ENCODE data around the gene CEP120. TPM values are rescaled to one million over a fixed set of nuclear protein-coding genes. Genes with fewer than 3 reads are reported as not detected.
"Not testable (repeated sequence)": the region's sequence is repeated elsewhere in the genome, so short reads cannot be mapped to it uniquely, and the experiment has no call there.

The CEP120 gene
- total RNA-seq, 1 donor = 24.2 TPM

DNA sequence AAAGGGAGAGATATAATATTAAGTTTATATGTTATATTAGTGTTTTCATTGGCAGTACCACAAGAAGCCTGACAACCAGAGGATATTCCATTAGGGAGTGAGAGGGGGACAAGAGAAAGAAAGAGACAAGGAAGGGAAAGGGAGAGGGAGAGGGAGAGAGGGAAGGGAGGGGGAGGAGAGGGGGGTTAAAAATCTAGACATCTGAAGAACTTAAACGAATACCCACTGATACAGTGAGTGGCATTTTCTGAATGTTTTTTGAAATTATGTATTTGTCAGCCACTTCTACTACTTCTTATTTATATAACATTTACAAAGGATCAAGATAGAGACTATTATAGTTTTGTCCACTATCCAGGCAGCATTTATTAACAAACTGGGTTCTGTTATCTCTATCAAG is 11.6 kb upstream of the CEP120 start:
- Histone ChIP-seq H3K27ac (ENCODE audit: low read depth, low read length) (no peak overlapping the region), H3K79me2 (ENCODE audit: insufficient read depth, low read length) (no peaks in the 10 kb centered on the region), H3K4me1 (ENCODE audit: insufficient read depth, low read length) (peaks cover 3% of the 10 kb centered on the region), H3K36me3 (ENCODE audit: insufficient read depth, low read length) (no peaks in the 10 kb centered on the region), H3K4me3 (ENCODE audit: insufficient read depth, low read length) (no peak overlapping the region), H3K27me3 (ENCODE audit: insufficient read depth, low read length) (no peaks in the 10 kb centered on the region), H3K9me3 (ENCODE audit: low read depth, low read length) (no peaks in the 10 kb centered on the region), H3K4me2 (ENCODE audit: insufficient read depth, low read length) (no peak overlapping the region), H2AFZ (ENCODE audit: low read length) (no peak overlapping the region), H4K20me1 (ENCODE audit: insufficient read depth, low read length) (no peaks in the 10 kb centered on the region)
- DNase-seq (ENCODE audit: insufficient read length, low spot score, missing footprints) = no peak
- TF ChIP-seq, protein P1, sequence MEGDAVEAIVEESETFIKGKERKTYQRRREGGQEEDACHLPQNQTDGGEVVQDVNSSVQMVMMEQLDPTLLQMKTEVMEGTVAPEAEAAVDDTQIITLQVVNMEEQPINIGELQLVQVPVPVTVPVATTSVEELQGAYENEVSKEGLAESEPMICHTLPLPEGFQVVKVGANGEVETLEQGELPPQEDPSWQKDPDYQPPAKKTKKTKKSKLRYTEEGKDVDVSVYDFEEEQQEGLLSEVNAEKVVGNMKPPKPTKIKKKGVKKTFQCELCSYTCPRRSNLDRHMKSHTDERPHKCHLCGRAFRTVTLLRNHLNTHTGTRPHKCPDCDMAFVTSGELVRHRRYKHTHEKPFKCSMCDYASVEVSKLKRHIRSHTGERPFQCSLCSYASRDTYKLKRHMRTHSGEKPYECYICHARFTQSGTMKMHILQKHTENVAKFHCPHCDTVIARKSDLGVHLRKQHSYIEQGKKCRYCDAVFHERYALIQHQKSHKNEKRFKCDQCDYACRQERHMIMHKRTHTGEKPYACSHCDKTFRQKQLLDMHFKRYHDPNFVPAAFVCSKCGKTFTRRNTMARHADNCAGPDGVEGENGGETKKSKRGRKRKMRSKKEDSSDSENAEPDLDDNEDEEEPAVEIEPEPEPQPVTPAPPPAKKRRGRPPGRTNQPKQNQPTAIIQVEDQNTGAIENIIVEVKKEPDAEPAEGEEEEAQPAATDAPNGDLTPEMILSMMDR (IDR thresholded peaks at IDR 0.05; ENCODE audit: extremely low read depth, low read depth, low read length) = no peak

DNA sequence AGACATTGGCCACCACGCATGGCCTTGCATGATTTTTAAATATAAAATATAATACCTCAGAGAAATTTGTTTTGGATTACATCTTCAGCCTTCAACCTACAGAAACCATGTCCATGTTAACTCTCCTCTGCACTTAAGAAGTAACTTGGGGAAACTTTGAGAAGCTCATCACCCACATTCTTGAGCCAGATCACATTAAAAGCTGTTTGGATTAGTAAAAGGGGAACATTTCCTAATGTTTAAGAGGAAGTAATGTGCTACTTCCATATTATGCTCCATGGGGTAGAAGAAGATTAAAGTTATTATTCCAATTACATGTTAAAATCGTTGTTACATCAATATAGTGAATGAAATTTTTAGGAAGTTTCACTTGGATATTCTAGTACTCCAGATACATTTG is 10.4 kb upstream of the CEP120 start:
- H4K20me1 ChIP-seq (ENCODE audit: insufficient read depth, low read length) = no peaks in the 10 kb centered on the region
- no peak overlapping the region for H3K4me3 ChIP-seq (ENCODE audit: insufficient read depth, low read length)
- H2AFZ ChIP-seq (ENCODE audit: low read length) = no peak overlapping the region
- peaks cover 14% of the 10 kb centered on the region for H3K4me1 ChIP-seq (ENCODE audit: insufficient read depth, low read length)
- no peak overlapping the region for H3K27ac ChIP-seq (ENCODE audit: low read depth, low read length)
- no peaks in the 10 kb centered on the region for H3K9me3 ChIP-seq (ENCODE audit: low read depth, low read length)
- no peaks in the 10 kb centered on the region for H3K27me3 ChIP-seq (ENCODE audit: insufficient read depth, low read length)
- H3K36me3 ChIP-seq (ENCODE audit: insufficient read depth, low read length) = no peaks in the 10 kb centered on the region
- H3K4me2 ChIP-seq (ENCODE audit: insufficient read depth, low read length) = no peak overlapping the region
- TF ChIP-seq, protein P1 (IDR thresholded peaks at IDR 0.05; ENCODE audit: extremely low read depth, low read depth, low read length) = no peak
- DNase-seq (ENCODE audit: insufficient read length, low spot score, missing footprints) = no peak
- no peaks in the 10 kb centered on the region for H3K79me2 ChIP-seq (ENCODE audit: insufficient read depth, low read length)

DNA sequence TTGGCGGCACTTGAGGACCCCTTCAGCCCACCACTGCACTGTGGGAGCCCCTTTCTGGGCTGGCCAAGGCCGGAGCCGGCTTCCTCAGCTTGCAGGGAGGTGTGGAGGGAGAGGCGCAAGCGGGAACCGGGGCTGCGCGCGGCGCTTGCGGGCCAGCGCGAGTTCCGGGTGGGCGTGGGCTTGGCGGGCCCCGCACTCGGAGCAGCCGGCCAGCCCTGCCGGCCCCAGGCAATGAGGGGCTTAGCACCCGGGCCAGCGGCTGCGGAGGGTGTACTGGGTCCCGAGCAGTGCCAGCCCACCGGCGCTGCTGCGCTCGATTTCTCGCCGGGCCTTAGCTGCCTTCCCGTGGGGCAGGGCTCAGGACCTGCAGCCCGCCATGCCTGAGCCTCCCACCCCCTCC is 7.2 kb upstream of the CEP120 start:
- H3K79me2 ChIP-seq (ENCODE audit: insufficient read depth, low read length); H3K4me2 ChIP-seq (ENCODE audit: insufficient read depth, low read length); H3K4me3 ChIP-seq (ENCODE audit: insufficient read depth, low read length); DNase-seq (ENCODE audit: insufficient read length, low spot score, missing footprints); H3K9me3 ChIP-seq (ENCODE audit: low read depth, low read length); H3K36me3 ChIP-seq (ENCODE audit: insufficient read depth, low read length); H3K27me3 ChIP-seq (ENCODE audit: insufficient read depth, low read length); H4K20me1 ChIP-seq (ENCODE audit: insufficient read depth, low read length): not testable (repeated sequence)
- Histone ChIP-seq H2AFZ (ENCODE audit: low read length) (peak overlapping the region; percentile 75), H3K4me1 (ENCODE audit: insufficient read depth, low read length) (peaks cover 14% of the 10 kb centered on the region), H3K27ac (ENCODE audit: low read depth, low read length) (peak overlapping the region; percentile 76)

- peak; percentile 95 for DNase-seq (ENCODE audit: insufficient read length, low spot score, missing footprints)
- H3K4me3 ChIP-seq (ENCODE audit: insufficient read depth, low read length) = no peak overlapping the region
- no peaks in the 10 kb centered on the region for H3K9me3 ChIP-seq (ENCODE audit: low read depth, low read length)
- H3K27me3 ChIP-seq (ENCODE audit: insufficient read depth, low read length) = no peaks in the 10 kb centered on the region
- peaks cover 14% of the 10 kb centered on the region for H3K4me1 ChIP-seq (ENCODE audit: insufficient read depth, low read length)
- no peaks in the 10 kb centered on the region for H4K20me1 ChIP-seq (ENCODE audit: insufficient read depth, low read length)
- peak overlapping the region; percentile 76 for H3K27ac ChIP-seq (ENCODE audit: low read depth, low read length)
- peak overlapping the region; percentile 75 for H2AFZ ChIP-seq (ENCODE audit: low read length)
- H3K36me3 ChIP-seq (ENCODE audit: insufficient read depth, low read length) = no peaks in the 10 kb centered on the region
- H3K79me2 ChIP-seq (ENCODE audit: insufficient read depth, low read length) = no peaks in the 10 kb centered on the region
- TF ChIP-seq, protein P1 (IDR thresholded peaks at IDR 0.05; ENCODE audit: extremely low read depth, low read depth, low read length) = no peak
- H3K4me2 ChIP-seq (ENCODE audit: insufficient read depth, low read length) = peak overlapping the region; percentile 14
Measured at GRCh38 chr5:123429993-123430392, 6.8 kb upstream of the CEP120 start.

Data from osteoblast (primary cell).